GM23248 (cell line): ENCODE data around the gene MPND.

Source experiments
- EZH2 ChIP-seq: fragments of 200-600 bp; sonication (generic); IDR thresholded peaks from 2 replicates; pipeline ENCODE4 v1.6.1; 2018; ENCODE audit warnings: antibody characterized with exemption, mild to moderate bottlenecking; ENCODE audit not compliant: insufficient read depth, poor library complexity, severe bottlenecking
- EZH2phosphoT487 ChIP-seq: fragments of 200-600 bp; sonication (generic); IDR thresholded peaks from 2 replicates; pipeline ENCODE4 v1.6.1; 2018; ENCODE audit warnings: antibody characterized with exemption, moderate library complexity, mild to moderate bottlenecking, low read depth; ENCODE audit not compliant: insufficient read depth

- TF ChIP-seq EZH2 (no peak), EZH2phosphoT487 (no peak)
These were observed 46.7 kb downstream of the MPND start for GRCh38 chr19:4390017-4390566.
